ENCODE measurements around the gene SDK1. TPM values are rescaled to one million over a fixed set of nuclear protein-coding genes. Genes with fewer than 3 reads are reported as not detected.

The SDK1 gene
- total and polyA plus RNA-seq, 2 donors (not counting 3 experiments of a cell fraction or from before 2014, with no cell fraction given): 1.6 to 3.9 TPM

- Histone ChIP-seq H4K20me1 (replicated peaks; ENCODE audit: control insufficient read depth, extremely low read depth, insufficient read depth, low read length) (no peaks in the 10 kb centered on the region), H3K9me1 (replicated peaks; ENCODE audit: control insufficient read depth, extremely low read depth, insufficient read depth, low read length) (no peaks in the 10 kb centered on the region), H3K27me3 (ENCODE audit: control insufficient read depth in 2 of 2, insufficient read depth in 2 of 2, low read length in 2 of 2) (no peaks in the 10 kb centered on the region), H3K4me2 (ENCODE audit: insufficient read depth, low read length) (no peak overlapping the region), H3K9me3 (replicated peaks; ENCODE audit: control insufficient read depth, insufficient read depth, low read length) (no peaks in the 10 kb centered on the region), H2AFZ (ENCODE audit: low read depth, low read length) (no peak overlapping the region), H3K79me2 (ENCODE audit: control insufficient read depth, insufficient read depth, low read length) (no peaks in the 10 kb centered on the region), H3K36me3 (ENCODE audit: control insufficient read depth in 2 of 2, extremely low read depth in 1 of 2, insufficient read depth in 2 of 2, low read length in 2 of 2) (no peaks in the 10 kb centered on the region), H3K4me3 (replicated peaks in 1 of 3; ENCODE audit: insufficient read depth in 1 of 3, low read depth in 1 of 3, low read length in 3 of 3) (no peak overlapping the region), H3K9ac (replicated peaks; ENCODE audit: extremely low read depth, insufficient read depth, low read length) (no peak overlapping the region), H3K27ac (ENCODE audit: insufficient read depth, low read depth, low read length) (no peak overlapping the region), H3K4me1 (ENCODE audit: control insufficient read depth, extremely low read depth, insufficient read depth, low read length) (no peaks in the 10 kb centered on the region)
- dilution Hi-C loops (cut with MboI; ENCODE audit: extremely low pct_ligation_motif_present, low sequenced_read_pairs) (no loop called here), intact Hi-C loops (cut with micrococcal nuclease) (loop anchor here (10.0 kb wide), 1 partner anchor 529 kb away; no protein-coding TSS in a partner anchor)
- POLR2A ChIA-PET: no interaction called here
- no peak for DNase-seq (ENCODE audit: low read depth, low spot score)
- no peak for FAIRE-seq
- no TSS peak for BruUV-seq (replicated peaks)
- CTCF ChIA-PET: no interaction called here
- no peak for TF ChIP-seq POLR2AphosphoS5 (IDR thresholded peaks at IDR 0.05; ENCODE audit: insufficient read depth, low read depth, low read length)
- TF ChIP-seq FOS (IDR thresholded peaks at IDR 0.05; ENCODE audit: borderline replicate concordance, insufficient read depth, low read length): no peak
- TF ChIP-seq MYC (IDR thresholded peaks at IDR 0.05; ENCODE audit: low read depth, low read length): no peak
- TF ChIP-seq GATA2 (IDR thresholded peaks at IDR 0.05; ENCODE audit: insufficient read depth, insufficient read length, low read depth, low read length): no peak
- no peak for TF ChIP-seq EZH2 (IDR thresholded peaks at IDR 0.05; ENCODE audit: borderline replicate concordance, low read depth, low read length, severe bottlenecking)
Measured at GRCh38 chr7:4054158-4054557, 753.1 kb downstream of the SDK1 start.

DNA sequence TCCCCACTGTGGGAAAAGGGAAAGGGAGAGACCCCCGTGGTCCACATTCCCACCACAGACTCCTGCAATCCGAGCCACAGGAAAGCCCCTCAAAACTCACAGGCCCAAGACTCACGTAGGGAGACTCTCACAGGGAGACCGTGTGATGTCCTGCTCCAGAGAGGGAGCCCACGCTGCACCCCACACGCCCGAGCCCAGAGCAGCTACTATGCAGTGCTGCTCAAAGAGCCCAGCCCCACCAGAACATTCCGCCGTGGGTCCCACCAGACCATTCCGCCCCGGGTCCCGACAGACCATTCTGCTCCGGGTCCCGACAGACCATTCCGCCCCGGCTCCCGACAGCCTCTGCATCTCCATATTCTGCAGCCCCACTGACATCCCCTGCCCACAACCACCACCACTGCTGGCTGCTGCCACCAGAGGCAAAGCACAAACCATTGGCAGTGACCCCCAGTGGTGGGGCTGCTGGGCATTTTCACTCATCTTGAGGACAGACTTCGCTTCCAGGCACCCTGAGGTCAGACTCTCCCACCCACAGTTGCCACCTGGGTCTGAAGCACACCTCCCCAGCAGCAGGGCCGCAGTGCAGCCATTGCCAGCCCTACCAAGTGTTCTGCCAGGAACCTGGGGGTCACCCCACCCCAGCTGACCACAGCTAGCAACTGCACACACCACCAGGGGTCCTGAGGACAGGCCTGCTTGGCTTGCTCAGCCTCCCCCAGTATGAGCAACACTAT is 755.7 kb downstream of the SDK1 start:
- no peak overlapping the region for H3K4me3 ChIP-seq (replicated peaks in 1 of 3; ENCODE audit: insufficient read depth in 1 of 3, low read depth in 1 of 3, low read length in 3 of 3)
- H3K27me3 ChIP-seq (ENCODE audit: control insufficient read depth in 2 of 2, insufficient read depth in 2 of 2, low read length in 2 of 2): no peaks in the 10 kb centered on the region
- DNase-seq (ENCODE audit: low read depth, low spot score): no peak
- intact Hi-C loops (cut with micrococcal nuclease) (loop anchor here (10.0 kb wide), 1 partner anchor 532 kb away; no protein-coding TSS in a partner anchor), dilution Hi-C loops (cut with MboI; ENCODE audit: extremely low pct_ligation_motif_present, low sequenced_read_pairs) (no loop called here)
- H3K9me3 ChIP-seq (replicated peaks; ENCODE audit: control insufficient read depth, insufficient read depth, low read length): no peaks in the 10 kb centered on the region
- FAIRE-seq: no peak
- H3K9ac ChIP-seq (replicated peaks; ENCODE audit: extremely low read depth, insufficient read depth, low read length): no peak overlapping the region
- POLR2A ChIA-PET: no interaction called here
- no peak for TF ChIP-seq POLR2A (IDR thresholded peaks at IDR 0.05; ENCODE audit: low read depth, low read length)
- no peak for TF ChIP-seq FOS (IDR thresholded peaks at IDR 0.05; ENCODE audit: borderline replicate concordance, insufficient read depth, low read length)
- no peak for TF ChIP-seq JUN (IDR thresholded peaks at IDR 0.05; ENCODE audit: borderline replicate concordance, insufficient read depth, insufficient read length, low read depth)
- no peak for TF ChIP-seq POLR2AphosphoS5 (IDR thresholded peaks at IDR 0.05; ENCODE audit: insufficient read depth, low read depth, low read length)
- no peak for TF ChIP-seq MAX (IDR thresholded peaks at IDR 0.05; ENCODE audit: insufficient read depth, insufficient read length)
- TF ChIP-seq GATA2 (IDR thresholded peaks at IDR 0.05; ENCODE audit: insufficient read depth, insufficient read length, low read depth, low read length): no peak
- no peak for TF ChIP-seq MYC (IDR thresholded peaks at IDR 0.05; ENCODE audit: low read depth, low read length)
- H2AFZ ChIP-seq (ENCODE audit: low read depth, low read length): no peak overlapping the region
- H4K20me1 ChIP-seq (replicated peaks; ENCODE audit: control insufficient read depth, extremely low read depth, insufficient read depth, low read length): no peaks in the 10 kb centered on the region
- no peak overlapping the region for H3K4me2 ChIP-seq (ENCODE audit: insufficient read depth, low read length)
- no peaks in the 10 kb centered on the region for H3K9me1 ChIP-seq (replicated peaks; ENCODE audit: control insufficient read depth, extremely low read depth, insufficient read depth, low read length)
- no peak overlapping the region for H3K27ac ChIP-seq (ENCODE audit: insufficient read depth, low read depth, low read length)
- H3K36me3 ChIP-seq (ENCODE audit: control insufficient read depth in 2 of 2, extremely low read depth in 1 of 2, insufficient read depth in 2 of 2, low read length in 2 of 2): no peaks in the 10 kb centered on the region
- H3K4me1 ChIP-seq (ENCODE audit: control insufficient read depth, extremely low read depth, insufficient read depth, low read length): no peaks in the 10 kb centered on the region
- BruUV-seq (replicated peaks): no TSS peak
- CTCF ChIA-PET: no interaction called here
- no peaks in the 10 kb centered on the region for H3K79me2 ChIP-seq (ENCODE audit: control insufficient read depth, insufficient read depth, low read length)

Data from endothelial cell of umbilical vein (primary cell).